ENCODE measurements around the gene DHX15.

DNA sequence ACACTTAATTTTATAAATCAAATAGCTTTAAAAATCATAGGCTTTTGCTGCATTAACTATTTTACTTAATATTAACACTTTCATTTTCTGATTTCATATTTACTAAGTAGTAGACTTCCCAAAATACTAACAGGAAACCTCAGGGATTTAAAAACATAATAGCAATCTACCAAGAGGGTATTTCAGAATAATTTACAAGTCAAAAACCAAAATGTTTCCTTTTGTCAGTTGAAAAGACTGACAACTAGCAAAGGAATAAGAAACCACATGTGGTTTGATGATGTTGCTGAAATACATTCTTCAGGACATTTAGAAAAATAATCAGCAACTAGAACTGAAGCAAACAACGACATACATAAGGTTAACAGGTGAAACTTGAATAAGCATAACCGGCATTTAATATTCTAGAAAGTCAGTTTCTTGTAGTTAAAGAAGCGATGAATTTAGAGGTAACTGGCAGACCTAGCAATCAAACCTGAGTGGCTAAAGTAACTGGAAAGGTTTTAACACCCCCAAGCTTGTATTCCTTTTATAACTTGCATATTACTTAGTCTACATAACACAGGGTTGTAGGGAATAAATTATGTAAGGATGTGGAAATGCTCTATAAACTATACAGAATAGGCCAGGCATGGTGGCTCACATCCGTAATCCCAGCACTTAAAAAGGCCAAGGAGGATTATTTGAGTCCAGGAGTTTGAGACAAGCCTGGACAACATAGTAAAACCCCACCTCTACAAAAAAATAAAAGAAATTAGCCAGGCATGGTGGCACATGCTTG lies 40.0 kb downstream of the DHX15 start:
- TF ChIP-seq EZH2 (IDR thresholded peaks at IDR 0.05; ENCODE audit: low read depth, unreplicated experiment) = no peak
- TF ChIP-seq, protein P1, sequence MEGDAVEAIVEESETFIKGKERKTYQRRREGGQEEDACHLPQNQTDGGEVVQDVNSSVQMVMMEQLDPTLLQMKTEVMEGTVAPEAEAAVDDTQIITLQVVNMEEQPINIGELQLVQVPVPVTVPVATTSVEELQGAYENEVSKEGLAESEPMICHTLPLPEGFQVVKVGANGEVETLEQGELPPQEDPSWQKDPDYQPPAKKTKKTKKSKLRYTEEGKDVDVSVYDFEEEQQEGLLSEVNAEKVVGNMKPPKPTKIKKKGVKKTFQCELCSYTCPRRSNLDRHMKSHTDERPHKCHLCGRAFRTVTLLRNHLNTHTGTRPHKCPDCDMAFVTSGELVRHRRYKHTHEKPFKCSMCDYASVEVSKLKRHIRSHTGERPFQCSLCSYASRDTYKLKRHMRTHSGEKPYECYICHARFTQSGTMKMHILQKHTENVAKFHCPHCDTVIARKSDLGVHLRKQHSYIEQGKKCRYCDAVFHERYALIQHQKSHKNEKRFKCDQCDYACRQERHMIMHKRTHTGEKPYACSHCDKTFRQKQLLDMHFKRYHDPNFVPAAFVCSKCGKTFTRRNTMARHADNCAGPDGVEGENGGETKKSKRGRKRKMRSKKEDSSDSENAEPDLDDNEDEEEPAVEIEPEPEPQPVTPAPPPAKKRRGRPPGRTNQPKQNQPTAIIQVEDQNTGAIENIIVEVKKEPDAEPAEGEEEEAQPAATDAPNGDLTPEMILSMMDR (conservative IDR thresholded peaks at IDR 0.05; ENCODE audit: low read depth in 2 of 2) = no peak
- TF ChIP-seq, protein P2, sequence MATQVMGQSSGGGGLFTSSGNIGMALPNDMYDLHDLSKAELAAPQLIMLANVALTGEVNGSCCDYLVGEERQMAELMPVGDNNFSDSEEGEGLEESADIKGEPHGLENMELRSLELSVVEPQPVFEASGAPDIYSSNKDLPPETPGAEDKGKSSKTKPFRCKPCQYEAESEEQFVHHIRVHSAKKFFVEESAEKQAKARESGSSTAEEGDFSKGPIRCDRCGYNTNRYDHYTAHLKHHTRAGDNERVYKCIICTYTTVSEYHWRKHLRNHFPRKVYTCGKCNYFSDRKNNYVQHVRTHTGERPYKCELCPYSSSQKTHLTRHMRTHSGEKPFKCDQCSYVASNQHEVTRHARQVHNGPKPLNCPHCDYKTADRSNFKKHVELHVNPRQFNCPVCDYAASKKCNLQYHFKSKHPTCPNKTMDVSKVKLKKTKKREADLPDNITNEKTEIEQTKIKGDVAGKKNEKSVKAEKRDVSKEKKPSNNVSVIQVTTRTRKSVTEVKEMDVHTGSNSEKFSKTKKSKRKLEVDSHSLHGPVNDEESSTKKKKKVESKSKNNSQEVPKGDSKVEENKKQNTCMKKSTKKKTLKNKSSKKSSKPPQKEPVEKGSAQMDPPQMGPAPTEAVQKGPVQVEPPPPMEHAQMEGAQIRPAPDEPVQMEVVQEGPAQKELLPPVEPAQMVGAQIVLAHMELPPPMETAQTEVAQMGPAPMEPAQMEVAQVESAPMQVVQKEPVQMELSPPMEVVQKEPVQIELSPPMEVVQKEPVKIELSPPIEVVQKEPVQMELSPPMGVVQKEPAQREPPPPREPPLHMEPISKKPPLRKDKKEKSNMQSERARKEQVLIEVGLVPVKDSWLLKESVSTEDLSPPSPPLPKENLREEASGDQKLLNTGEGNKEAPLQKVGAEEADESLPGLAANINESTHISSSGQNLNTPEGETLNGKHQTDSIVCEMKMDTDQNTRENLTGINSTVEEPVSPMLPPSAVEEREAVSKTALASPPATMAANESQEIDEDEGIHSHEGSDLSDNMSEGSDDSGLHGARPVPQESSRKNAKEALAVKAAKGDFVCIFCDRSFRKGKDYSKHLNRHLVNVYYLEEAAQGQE (IDR thresholded peaks at IDR 0.05; ENCODE audit: unreplicated experiment) = no peak
- no peak for TF ChIP-seq STAT1 (IDR thresholded peaks at IDR 0.05; ENCODE audit: unreplicated experiment)
- no peak for TF ChIP-seq JUNB (IDR thresholded peaks at IDR 0.05; ENCODE audit: unreplicated experiment)
- no peak for TF ChIP-seq EZH2phosphoT487 (IDR thresholded peaks at IDR 0.05; ENCODE audit: unreplicated experiment)
- TF ChIP-seq CREB1 (CRISPR knock-in tag; IDR thresholded peaks at IDR 0.05; ENCODE audit: low read depth) = no peak
- TF ChIP-seq ZNF114 (CRISPR knock-in tag; IDR thresholded peaks at IDR 0.05) = no peak
- no peak for TF ChIP-seq POLR2AphosphoS5 (IDR thresholded peaks at IDR 0.05; ENCODE audit: low read depth)
- TF ChIP-seq, protein P3, sequence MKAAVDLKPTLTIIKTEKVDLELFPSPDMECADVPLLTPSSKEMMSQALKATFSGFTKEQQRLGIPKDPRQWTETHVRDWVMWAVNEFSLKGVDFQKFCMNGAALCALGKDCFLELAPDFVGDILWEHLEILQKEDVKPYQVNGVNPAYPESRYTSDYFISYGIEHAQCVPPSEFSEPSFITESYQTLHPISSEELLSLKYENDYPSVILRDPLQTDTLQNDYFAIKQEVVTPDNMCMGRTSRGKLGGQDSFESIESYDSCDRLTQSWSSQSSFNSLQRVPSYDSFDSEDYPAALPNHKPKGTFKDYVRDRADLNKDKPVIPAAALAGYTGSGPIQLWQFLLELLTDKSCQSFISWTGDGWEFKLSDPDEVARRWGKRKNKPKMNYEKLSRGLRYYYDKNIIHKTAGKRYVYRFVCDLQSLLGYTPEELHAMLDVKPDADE (IDR thresholded peaks at IDR 0.05) = no peak
- no peak for TF ChIP-seq ZNF331 (CRISPR knock-in tag; IDR thresholded peaks at IDR 0.05; ENCODE audit: low read depth)

Measured in GM23338 (cell line).